ELR (cell line): ENCODE results near the gene COL20A1.

Experiments used
- DNase-seq: peaks from one replicate; pipeline ENCODE4 v3.0.0-alpha.2; 2015; ENCODE audit warnings: low read depth

COL20A1 gene

GRCh38 chr20:63309261-63310071 is 16.5 kb downstream of the COL20A1 start:
- peak; percentile 58 for DNase-seq

DNA sequence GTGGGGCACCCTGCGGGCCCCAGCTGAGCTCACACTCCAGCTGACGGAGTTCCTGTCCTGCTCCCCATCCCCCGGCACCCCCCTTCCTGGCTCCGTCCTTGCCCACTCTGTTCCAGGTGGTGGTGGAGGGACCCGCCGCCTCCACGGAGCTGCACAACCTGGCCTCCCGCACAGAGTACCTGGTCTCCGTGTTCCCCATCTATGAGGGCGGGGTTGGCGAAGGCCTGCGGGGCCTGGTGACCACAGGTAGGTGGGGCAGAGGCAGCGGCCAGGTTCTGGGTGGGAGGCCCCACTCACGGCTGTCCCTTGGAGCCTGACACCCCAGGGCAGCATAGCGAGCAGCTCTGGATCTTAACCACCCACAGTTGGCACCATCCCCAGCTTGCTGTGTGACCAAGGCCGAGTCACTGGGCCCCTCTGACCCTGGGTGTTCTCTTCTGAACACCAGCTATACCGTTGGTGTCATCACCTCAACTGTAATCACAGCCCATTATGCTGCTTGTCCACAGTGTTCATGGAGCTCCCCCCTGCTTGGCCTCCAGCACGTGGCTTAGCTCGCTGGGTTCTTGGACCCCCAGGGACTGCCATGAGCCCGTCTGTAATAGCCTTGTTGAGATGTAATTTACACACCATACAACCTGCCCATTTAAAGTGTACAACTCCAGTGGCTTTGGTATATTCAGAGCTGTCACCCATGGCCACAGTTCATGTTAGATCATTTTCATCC is 17.4 kb downstream of the COL20A1 start:
- DNase-seq, result peak; percentile 47

- no peak for DNase-seq
These were observed 18.3 kb downstream of the COL20A1 start for GRCh38 chr20:63311186-63311832.

- no peak for DNase-seq
These were observed 18.9 kb downstream of the COL20A1 start for GRCh38 chr20:63311833-63312243.

DNA sequence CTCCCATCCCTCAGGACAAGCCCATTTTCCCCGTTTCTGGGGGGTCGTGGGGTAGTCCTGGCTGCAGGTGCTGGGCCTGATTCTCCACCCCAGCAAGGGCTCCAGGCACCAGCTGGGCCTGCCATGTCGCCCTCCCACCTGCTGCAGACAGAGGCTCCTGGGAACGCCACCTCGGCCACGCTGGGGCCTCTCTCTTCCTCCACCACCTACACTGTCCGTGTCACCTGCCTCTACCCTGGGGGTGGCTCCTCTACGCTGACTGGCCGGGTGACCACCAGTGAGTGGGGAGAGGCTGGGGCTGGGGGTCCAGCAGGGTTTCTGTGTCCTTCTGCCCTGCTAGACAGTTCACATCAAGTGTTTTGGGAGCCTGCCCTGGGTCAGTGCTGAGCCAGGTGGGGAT is 19.3 kb downstream of the COL20A1 start:
- no peak for DNase-seq

GRCh38 chr20:63312690-63313348 is 19.8 kb downstream of the COL20A1 start:
- no peak for DNase-seq

DNA sequence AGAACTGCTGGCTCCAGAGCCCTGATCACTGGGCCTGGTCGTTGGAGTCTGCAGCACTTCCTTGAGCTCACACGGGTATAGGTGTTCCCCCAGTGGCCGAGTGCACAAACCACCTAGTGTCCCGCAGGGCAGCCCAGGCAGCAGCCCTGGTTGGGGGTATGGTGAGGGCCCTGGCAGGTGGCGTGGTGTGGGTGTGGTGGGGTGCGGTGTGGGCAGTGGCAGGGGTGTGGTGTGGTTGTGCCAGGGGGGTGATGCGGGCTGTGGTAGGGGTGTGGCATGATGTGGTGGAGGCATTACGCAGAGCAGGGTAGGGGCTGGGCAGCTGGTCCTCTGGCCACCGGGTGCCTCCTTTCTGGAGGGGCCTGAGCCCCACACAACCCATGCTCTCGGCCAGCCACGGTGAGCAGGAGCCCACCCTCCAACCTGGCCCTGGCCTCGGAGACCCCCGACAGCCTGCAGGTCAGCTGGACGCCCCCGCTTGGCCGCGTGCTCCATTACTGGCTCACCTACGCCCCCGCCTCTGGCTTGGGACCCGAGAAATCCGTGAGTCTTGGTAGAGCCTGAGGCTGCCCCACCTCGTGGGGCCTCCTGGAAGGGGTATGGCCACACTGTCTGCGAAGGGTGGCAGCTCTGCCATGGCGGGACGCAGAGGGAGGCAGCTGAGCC is 20.5 kb downstream of the COL20A1 start:
- no peak for DNase-seq

- no peak for DNase-seq
These were observed 21.1 kb downstream of the COL20A1 start for GRCh38 chr20:63314015-63314471.

DNA sequence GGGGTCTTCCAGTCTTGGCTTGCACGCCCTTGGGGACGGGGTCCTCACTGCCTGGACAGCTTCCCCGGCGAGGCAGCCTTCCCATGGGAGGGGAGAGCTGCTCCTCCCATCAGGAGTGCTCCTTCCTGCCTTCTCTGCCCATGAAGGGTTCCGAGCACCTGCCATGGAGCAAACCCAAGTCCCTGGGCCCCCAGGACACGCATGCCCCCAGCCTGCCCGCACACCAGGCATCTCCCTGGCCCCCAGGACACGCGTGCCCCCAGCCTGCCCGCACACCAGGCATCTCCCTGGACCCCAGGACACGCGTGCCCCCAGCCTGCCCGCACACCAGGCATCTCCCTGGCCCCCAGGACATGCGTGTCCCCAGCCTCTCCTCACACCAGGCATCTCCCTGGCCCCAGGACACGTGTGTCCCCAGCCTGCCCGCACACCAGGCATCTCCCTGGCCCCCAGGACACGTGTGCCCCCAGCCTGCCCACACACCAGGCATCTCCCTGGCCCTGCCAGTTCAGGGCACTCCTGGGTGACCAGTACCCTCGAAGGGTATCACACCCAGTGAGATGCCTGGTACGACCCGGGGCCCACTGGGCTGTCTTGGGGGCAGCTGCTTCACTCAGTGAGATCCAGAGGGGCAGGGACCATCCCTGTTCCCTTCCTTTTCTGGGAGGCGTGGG is 21.7 kb downstream of the COL20A1 start:
- DNase-seq, result no peak

DNA sequence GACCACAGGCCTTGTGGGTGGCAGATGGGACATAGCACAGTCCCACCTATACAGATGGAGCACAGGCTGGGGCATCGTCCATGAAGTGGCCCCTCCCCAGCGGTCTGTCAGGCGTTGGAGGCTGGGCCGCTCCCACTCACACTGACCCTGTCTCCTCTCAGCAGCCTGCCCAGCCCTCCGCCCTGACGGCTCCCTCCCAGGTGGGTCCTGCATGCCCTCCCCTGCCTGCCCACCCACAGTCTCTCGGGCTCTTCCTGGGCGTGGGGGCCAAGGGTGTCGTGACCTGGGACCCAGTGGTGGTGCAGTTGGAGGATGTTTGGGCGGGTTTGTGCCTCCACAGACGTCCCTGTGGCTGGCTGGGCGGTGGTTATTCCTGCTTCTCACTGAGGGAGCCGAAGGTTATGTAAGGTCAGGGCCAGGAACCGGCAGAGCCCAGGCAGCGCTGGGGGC is 22.3 kb downstream of the COL20A1 start:
- DNase-seq, result no peak

DNA sequence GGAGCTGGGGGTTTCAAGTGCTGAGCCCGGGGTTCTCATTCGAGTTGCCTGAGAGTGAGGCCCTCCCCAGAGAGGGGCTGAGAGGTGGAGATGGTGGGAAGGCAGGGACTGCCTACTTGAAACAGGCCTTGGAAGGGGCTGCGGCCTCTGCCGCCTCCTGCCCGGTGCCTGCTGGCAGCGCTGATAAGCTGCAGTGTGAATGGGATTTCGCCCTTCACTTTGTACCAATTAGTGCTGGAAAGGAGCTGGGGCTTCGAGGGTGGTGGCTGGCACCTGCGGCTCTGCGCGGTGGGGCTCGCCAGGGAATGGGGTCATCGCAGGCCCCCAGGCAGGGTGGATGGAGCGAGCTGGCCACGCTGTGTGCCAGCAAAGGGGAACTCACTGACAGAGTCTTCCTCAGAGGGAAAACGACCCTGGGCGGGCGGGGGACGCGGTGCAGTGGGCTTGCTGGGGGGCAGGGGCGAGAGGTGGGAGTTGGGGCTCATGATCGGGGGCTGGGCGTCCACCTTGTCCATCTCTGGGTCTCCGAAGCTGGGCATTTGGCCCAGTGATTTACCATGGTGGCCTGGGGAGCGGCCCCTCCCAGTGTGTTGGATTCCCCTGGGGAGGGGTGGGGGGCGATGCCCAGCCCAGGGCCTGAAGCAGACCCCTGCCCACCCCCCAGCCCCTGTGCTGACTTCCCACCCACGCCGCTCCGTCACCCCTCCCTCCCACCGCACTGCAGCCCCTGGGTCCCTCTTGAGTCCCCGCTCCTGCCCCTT is 22.9 kb downstream of the COL20A1 start:
- no peak for DNase-seq

DNA sequence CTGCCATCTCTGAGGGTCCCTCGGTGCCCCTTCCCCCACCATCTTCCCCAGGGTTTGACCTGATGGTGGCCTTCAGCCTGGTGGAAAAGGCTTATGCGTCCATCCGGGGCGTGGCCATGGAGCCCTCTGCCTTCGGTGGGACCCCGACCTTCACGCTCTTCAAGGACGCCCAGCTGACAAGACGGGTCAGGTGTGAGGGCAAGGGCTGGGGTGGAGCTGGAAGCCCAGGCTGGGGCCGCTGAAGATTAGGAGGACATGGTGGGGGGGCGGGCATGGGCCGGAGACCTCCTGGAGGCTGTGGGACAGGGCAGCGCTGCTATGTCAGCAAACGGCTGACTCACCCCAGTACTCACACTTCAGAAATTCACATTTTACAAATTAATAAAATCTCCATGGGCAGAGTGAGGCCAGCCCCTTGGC is 23.5 kb downstream of the COL20A1 start:
- DNase-seq, result no peak

GRCh38 chr20:63317061-63317460 is 24.1 kb downstream of the COL20A1 start:
- DNase-seq, result no peak

DNA sequence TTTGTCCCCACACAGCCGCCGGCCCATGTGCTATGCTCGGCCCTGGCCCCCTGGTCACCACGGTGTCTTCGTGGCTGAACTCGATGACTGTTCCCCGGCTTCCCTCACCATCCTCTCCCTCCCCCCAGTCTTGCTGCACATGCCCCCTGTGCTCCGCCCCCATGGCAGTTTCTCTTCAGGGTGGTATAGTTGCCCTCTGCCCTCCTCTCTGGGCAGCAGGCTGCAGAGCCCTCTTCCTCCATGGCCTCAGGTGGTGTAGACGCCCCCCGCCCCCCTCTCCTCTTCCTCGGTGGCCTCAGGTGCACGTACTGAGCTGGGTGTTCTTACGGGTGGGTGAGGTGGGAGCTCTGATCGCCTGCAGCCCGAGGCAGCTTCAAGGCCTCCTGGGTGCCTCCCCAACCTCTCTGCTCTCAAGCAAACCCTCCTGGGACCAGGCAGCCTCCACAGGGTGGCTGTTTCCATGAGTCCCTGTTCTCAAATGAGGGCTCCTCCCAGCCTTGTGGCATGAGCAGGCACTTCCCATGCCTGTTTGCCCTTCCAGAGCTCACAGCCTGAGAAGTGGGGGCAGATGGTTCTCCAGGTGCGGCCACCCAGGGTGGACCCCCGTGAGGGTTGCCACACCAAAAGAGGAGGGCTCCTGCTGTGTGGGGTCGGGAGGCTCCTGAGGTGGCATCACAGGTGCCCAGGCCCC is 24.8 kb downstream of the COL20A1 start:
- no peak for DNase-seq

DNA sequence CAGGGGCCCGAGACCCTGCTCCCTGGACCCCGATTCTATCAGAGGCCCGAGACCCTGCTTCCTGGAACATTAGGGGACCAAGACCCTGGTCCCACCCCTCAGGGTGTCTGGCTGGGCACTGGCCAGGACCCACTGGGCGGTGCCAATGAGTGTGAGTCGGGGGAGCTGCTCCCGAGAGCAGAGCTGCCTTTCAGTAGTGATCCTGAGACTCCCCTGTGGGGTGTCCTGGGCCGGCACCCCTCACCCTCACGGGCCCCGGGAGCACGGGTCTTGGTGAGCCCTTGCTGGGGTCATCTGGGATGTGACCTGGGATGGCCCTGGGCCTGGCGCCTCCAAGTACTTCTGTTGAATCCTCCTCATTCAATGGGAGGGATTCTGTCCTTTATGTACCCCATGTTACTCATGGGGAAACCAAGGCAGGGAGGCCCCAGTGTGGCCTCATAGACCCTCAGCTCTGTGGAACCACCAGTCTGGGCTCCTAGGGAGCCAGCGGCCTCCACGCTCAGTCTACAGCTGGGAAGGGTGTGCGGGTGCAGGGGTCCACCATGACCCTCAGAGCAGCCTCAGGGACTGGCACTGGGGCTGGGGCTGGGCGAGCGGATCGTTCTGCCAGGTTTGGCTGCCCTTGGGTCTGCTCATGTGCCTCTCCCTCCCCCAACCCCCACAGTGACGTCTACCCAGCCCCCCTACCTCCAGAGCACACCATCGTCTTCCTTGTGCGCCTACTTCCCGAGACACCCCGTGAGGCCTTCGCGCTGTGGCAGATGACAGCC is 25.6 kb downstream of the COL20A1 start:
- no peak for DNase-seq

GRCh38 chr20:63319164-63320040 is 26.4 kb downstream of the COL20A1 start:
- DNase-seq, result no peak

DNA sequence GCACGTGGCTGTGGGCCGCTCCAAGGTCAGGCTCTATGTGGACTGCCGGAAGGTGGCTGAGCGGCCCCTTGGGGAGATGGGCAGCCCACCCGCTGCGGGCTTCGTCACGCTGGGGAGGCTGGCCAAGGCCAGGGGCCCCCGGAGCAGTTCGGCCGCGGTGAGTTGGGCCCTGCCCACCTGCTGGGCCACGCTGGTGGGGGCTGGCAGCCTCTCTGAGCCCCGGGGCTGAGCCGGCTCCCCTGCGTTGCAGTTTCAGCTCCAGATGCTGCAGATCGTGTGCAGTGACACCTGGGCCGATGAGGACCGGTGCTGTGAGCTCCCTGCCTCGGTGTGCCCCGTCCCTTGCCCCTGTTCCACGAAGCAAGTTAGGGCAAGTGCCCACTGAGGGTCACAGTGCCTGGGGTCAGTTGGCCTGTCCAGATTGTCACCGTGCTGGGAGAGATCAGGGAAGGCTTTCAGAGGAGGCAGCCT is 27.1 kb downstream of the COL20A1 start:
- no peak for DNase-seq
